ENCODE measurements around the gene KBTBD7. TPM values are rescaled to one million over a fixed set of nuclear protein-coding genes. Genes with fewer than 3 reads are reported as not detected.

Gene KBTBD7
- total and polyA plus RNA-seq, 2 of the 8 experiments (the other 6 are each of a cell fraction or from before 2014, with no cell fraction given) = 10.2 to 17.4 TPM

DNA sequence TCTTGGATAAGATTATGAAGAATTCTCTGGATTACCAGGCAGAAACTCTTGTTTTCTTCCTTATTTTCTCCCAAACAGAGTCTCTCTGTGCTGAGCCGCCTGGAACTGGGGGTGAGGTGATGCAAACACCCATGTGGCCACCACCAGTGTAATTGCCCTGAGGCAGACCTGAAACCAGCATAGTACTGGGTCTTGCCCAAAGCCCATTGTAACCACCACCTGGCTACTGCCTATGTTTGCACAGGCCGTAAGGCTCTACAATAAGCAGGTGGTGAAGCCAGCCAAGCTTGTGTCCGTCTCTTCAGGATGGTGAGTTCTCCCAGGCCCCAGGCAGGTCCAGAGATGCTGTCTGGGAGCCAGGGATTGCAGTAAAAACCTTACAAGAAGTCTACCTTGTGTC, 18.9 kb upstream of the KBTBD7 start:
- Histone ChIP-seq H4K5ac (ENCODE audit: insufficient read length, low read depth, low read length) (no peak overlapping the region), H3K79me2 (ENCODE audit: control insufficient read depth in 1 of 2, insufficient read depth in 2 of 2, low read length in 2 of 2) (no peaks in the 10 kb centered on the region), H3K36me3 (ENCODE audit: control insufficient read depth in 2 of 4, insufficient read depth in 4 of 4, low read length in 3 of 4) (no peaks in the 10 kb centered on the region), H3K56ac (replicated peaks; ENCODE audit: insufficient read length, low read depth, low read length) (no peak overlapping the region), H3K9me3 (ENCODE audit: insufficient read depth in 2 of 2, low read depth in 1 of 2, low read length in 1 of 2) (peaks cover 0 to 8% of the 10 kb centered on the region in 2 experiments; a peak in 1 of 4 replicates), H4K8ac (ENCODE audit: extremely low read depth, insufficient read depth, low read length) (no peak overlapping the region), H3K4ac (replicated peaks; ENCODE audit: insufficient read length, low read depth, low read length) (no peak overlapping the region), H3K27me3 (replicated peaks in 1 of 4; ENCODE audit: control insufficient read depth in 3 of 4, extremely low read depth in 1 of 4, insufficient read depth in 3 of 4, low read length in 3 of 4) (no peaks in the 10 kb centered on the region), H3K14ac (ENCODE audit: insufficient read length) (no peak overlapping the region), H3K23ac (ENCODE audit: insufficient read length) (no peak overlapping the region), H2BK5ac (ENCODE audit: low read depth, low read length) (no peak overlapping the region), H3K79me1 (ENCODE audit: low read depth, low read length) (no peaks in the 10 kb centered on the region), H4K20me1 (replicated peaks in 1 of 2; ENCODE audit: control insufficient read depth in 1 of 2, insufficient read depth in 2 of 2, low read length in 2 of 2) (no peaks in the 10 kb centered on the region), H2AK5ac (ENCODE audit: low read depth, low read length) (no peak overlapping the region), H3K27ac (ENCODE audit: low read depth, low read length) (no peak overlapping the region), H2BK12ac (ENCODE audit: low read depth, low read length) (no peak overlapping the region), H3K4me2 (ENCODE audit: insufficient read depth in 1 of 2, low read depth in 2 of 2, low read length in 2 of 2) (no peak overlapping the region), H2BK20ac (ENCODE audit: low read length) (no peak overlapping the region), H3K9ac (replicated peaks in 1 of 4; ENCODE audit: extremely low read depth in 1 of 4, low read depth in 3 of 4, low read length in 3 of 4) (no peak overlapping the region), H3K23me2 (ENCODE audit: low read depth, low read length) (no peaks in the 10 kb centered on the region), H3K18ac (ENCODE audit: extremely low read depth, low read length) (no peak overlapping the region), H4K91ac (replicated peaks; ENCODE audit: insufficient read length, low read length) (no peak overlapping the region), H2AFZ (ENCODE audit: low read length) (no peak overlapping the region), H3K4me1 (replicated peaks in 1 of 4; ENCODE audit: control insufficient read depth in 3 of 4, insufficient read depth in 4 of 4, low read length in 3 of 4) (no peaks in the 10 kb centered on the region), H2BK120ac (replicated peaks; ENCODE audit: low read depth, low read length) (no peak overlapping the region), H2BK15ac (ENCODE audit: low read length) (no peak overlapping the region), H3K4me3 (ENCODE audit: extremely low read depth in 1 of 4, insufficient read depth in 2 of 4, low read depth in 3 of 4, low read length in 4 of 4) (no peak overlapping the region)
- CTCF ChIA-PET (ENCODE audit: partially characterized antibody) = interaction anchor here (1.5 kb wide), 1 partner anchor 9 kb away, joined by 6 read pairs; no protein-coding TSS in a partner anchor
- TF ChIP-seq POU5F1 (IDR thresholded peaks at IDR 0.05; ENCODE audit: low read depth, low read length) (no peak), TAF7 (optimal IDR thresholded peaks at IDR 0.05; ENCODE audit: borderline replicate concordance, low read depth, low read length) (no peak), TAF1 (IDR thresholded peaks at IDR 0.05; ENCODE audit: low read depth, low read length) (no peak)
- WGBS, 2 experiments (ENCODE audit: extremely low coverage in 1 of 2, insufficient coverage in 1 of 2, insufficient read length in 1 of 2, insufficient replicate concordance in 2 of 2, low coverage in 1 of 2, low lambda C conversion rate in 2 of 2, missing lambda C conversion rate in 1 of 2) = 93% methylated on average over 3 of the region's 3 CpGs; no CpG with 5 or more reads in 1 of the 2 experiments
- DNase-seq (ENCODE audit: low read depth in 1 of 2, low spot score in 2 of 2) (no peak), FAIRE-seq (no peak)
- POLR2A ChIA-PET (ENCODE audit: partially characterized antibody) = interaction anchor here (0.6 kb wide), 1 partner anchor 153 kb away, joined by 3 read pairs; no protein-coding TSS in a partner anchor
